ENCODE measurements around the gene DOC2B. TPM values are rescaled to one million over a fixed set of nuclear protein-coding genes. Genes with fewer than 3 reads are reported as not detected.
A peak's percentile ranks its signal among the peaks of the same experiment; 100 is the strongest.
"Not testable (repeated sequence)": the region's sequence is repeated elsewhere in the genome, so short reads cannot be mapped to it uniquely, and the experiment has no call there.

Gene DOC2B
- 20.6 and 57.9 TPM in 2 replicates for total RNA-seq

DNA sequence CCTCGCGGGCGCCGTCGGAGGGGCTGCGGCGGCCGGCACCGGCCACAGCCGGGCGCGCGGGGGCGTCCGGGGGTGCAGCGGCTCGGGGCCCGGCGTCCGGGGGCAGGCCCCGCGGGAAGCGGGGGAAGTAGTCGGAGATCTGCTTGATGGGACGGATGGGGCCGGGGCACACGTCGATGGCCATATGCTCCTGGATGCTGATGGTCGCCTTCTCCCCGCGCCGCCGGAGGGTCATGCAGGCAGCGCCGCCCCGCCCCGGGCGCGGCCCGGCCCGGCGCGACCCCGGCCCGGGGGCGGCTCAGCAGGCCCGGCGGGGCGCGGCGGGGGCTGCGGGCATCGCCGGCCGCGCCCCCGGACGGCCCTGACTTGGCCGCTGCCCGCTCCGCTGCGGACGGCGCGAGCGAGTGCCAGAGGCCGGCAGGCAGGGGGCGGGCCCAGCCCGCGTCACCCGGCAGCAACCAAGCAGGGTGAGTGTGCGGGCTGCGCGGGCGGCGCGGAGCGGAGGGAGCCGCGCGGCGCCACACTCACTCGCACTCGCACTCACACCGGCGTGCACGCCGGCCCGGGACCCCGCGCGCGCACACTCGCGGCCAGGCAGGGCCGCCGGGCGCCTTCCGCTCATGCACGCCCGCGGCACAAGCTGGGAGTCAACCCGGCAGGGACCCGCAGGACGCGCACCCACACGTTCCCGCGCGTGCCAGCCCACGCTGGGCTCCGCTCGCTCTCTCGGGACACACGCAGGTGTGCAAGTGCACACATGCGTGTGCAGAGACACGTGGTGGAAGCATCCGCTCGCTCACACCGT is at the start of gene DOC2B:
Gene DOC2B (minus strand): TSS at position 406 of the 805 bp plus-strand sequence. CDS start 171 bp downstream, at position 235.
- DNase-seq: peak; percentile 72

- no peak for DNase-seq
Observed at GRCh38 chr17:230395-230770, 48.9 kb upstream of the DOC2B start.

GRCh38 chr17:229709-230394 is 48.4 kb upstream of the DOC2B start:
- DNase-seq: no peak

GRCh38 chr17:228951-229708 is 47.7 kb upstream of the DOC2B start:
- peak; percentile 58 for DNase-seq

- DNase-seq: no peak
Observed at GRCh38 chr17:227946-228615, 46.6 kb upstream of the DOC2B start.

DNA sequence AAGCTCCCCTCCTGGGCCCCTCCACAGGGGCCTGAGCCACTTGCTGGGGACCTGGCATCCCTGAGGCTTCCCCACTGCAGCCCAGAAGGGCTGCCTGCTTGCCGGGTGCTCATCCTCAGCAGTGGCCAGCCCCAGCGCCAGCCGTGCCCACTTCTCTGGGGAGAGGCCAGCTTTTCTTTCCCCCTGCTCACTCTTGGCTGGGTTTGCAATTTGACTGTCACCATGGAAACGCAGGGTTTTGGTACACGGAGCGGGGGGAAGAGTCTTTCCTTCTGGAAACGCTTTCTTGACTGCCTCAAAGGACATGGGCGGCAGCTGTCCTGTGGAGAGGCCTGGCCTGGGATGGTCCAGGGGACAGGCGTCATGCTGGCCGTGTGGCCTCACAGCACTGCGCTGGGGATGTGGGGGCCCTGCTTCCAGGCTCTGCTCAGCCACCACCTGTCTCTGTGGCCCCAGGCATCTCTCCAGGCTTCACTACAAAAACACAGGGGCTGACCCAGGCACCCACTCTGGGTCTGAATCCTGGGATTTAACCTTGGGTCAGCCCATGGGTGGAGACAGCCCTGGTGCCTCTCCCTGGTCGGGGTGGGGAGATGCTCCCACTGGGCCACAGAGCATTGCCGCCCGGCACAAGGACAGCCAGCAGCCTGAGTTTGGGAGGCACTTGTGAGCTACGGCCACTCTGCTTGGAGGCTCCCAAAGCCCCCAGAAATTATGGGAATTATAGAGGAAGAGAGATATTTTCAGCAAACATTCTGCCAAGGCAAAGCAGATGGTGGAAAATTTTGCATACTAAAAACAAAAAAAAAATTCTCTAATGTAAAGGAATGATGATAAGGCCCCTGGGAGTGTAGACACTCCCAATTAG is 45.9 kb upstream of the DOC2B start:
- no peak for DNase-seq

- DNase-seq: no peak
Observed at GRCh38 chr17:226108-227077, 44.9 kb upstream of the DOC2B start.

DNA sequence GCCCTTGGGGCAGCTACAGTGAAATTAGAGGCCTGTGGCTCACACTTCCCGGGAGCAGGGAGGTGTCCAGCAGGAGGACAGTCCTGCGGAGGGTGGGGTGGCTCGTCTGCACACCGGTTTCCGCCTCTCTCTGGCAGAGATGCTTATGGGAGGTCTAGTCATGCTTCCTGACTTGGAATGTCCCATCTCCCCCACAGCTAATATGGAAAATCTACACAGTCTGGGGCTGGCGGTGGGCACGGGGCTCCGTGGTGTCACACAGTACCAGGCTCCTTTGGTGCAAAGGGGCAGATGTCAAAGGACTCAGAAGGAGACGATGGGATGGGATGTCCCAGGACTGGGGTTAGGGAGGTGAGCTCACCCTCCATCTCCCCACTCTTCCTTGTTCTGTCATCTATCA is 44.1 kb upstream of the DOC2B start:
- DNase-seq: no peak

GRCh38 chr17:224576-224975 is 43.1 kb upstream of the DOC2B start:
- not testable (repeated sequence) for DNase-seq

DNA sequence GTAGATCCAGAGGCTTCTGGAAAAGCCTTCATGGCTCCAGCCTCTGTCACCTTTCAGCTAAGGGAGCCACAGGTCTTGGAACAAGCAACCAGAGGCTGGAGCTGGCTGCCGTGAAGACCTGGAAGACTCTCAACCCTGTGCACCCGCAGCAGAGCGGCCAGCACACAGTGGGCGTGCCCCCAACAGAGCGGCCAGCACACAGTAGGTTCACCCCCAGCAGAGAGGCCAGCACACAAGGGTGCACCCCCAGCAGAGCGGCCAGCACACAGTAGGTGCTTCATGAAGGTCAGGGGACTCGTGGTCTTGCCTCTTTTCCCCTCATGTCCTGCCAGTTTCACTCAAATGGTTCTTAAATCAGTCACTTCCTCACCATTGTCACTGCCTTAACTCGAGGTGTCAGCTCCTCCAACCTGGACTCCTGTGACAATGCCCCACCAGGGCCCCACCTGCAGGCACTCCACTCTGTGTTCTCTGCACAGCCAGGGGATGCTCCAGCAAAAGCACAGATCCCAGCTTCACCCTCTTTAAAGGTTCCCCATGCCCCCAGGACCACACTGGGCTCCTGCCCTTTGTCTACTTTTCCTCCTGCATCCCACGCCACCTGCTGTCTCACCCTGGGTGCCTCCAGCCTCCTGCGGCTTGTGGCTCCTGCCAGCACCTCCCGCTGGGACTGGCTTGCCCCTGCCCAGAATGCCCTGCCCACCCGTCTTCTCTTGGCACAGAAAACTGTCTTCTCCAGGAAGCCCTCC is 42.4 kb upstream of the DOC2B start:
- no peak for DNase-seq

- DNase-seq: no peak
Observed at GRCh38 chr17:222172-222571, 40.7 kb upstream of the DOC2B start.

- no peak for DNase-seq
Observed at GRCh38 chr17:219696-220095, 38.2 kb upstream of the DOC2B start.

DNA sequence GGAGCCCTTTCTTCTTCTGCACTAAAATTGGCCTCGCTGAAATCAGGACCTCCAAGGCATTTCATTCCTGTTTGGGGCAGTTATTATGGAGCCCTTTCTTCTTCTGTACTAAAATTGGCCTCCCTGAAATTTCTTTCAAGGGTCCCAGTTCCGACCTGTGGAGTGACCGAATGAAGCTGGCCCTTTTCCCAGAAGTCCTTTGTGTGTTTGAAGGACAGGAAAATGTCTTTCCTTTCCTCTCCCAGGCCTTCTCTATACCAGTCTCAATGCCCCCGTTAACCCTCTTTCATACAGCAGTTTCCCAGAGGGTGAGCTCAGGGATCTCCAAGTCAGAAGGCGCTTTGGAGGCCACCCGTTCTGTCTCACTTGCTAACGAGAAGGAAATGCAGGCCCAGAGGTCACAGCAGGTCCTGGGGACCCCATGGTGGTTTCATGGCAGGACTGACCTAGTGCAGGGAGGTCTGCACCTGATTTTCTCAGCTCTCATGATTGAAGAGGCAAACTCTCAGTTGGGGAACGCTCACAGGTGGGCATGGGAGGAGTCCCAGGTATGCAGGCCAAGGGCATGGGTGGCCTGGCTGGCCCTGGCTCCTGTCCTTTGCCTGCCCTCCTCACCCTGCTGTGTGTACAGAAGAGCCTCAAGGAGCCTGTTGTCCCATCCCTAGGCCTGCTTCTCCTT is 37.1 kb upstream of the DOC2B start:
- peak; percentile 42 for DNase-seq

GRCh38 chr17:216625-217024 is 35.2 kb upstream of the DOC2B start:
- DNase-seq: no peak

GRCh38 chr17:215563-216478 is 34.4 kb upstream of the DOC2B start:
- DNase-seq: peak; percentile 40

- no peak for DNase-seq
Observed at GRCh38 chr17:214881-215331, 33.5 kb upstream of the DOC2B start.

DNA sequence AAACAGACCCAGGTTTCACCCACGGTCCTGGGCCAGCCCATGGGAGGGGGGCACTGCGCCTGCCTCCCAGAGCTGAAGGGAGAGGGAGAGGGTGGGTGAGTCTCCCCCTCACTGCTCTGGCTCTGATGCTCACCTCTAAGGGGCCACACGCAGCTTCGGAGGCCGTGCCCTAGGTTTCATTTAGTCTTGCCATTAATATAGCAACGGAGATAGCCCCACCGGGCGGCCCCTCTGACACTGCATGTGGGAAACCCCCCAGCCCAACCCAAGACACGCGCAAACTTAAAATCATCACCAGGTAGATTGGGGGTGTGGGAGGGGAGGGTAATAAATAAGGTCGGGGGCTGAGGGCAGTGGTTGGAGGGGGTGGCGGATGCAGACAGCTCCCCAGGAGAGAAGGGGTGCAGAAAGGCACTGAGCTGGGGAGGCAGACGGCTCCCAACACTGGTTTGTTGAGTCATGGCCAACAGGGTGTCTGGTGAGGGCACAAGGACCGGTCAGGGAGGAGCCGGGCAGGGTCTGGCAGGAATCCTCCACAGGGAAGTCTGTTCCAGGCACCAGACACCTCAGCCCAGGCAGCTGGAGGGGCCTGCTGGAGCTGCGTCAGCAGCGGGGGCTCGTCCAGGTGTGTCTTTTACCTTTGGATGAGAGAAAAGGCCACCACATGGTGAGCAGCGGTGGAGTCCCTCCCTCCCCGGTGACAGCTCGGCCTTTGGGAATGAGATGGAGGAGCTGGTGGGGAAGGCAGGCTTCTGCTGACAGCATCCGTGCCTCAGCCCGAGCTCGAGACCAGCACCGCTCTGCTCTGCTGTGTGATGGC is 32.0 kb upstream of the DOC2B start:
- DNase-seq: no peak
